ENCODE measurements around the gene HERC6.

The HERC6 gene

GRCh38 chr4:88467392-88467791 is 88.7 kb downstream of the HERC6 start:
- no peaks in the 10 kb centered on the region for H3K4me1 ChIP-seq (ENCODE audit: low read length)
- no peak overlapping the region for H3K27ac ChIP-seq (ENCODE audit: low read length)
- H3K36me3 ChIP-seq (replicated peaks; ENCODE audit: insufficient read depth, low read length): no peaks in the 10 kb centered on the region; the same call in 1 of the 2 replicates
- no peak for DNase-seq
- no peaks in the 10 kb centered on the region for H4K20me1 ChIP-seq (ENCODE audit: insufficient read depth, low read length)
- H3K4me3 ChIP-seq (ENCODE audit: low read length): no peak overlapping the region
- TF ChIP-seq EZH2 (optimal IDR thresholded peaks at IDR 0.05; ENCODE audit: low read depth, low read length) (no peak), CTCF (IDR thresholded peaks at IDR 0.05; ENCODE audit: low read length) (no peak), EZH2phosphoT487 (IDR thresholded peaks at IDR 0.05; ENCODE audit: low read length) (no peak)
- H3K9me2 ChIP-seq (replicated peaks; ENCODE audit: insufficient read depth, low read length): no peaks in the 10 kb centered on the region
- no peaks in the 10 kb centered on the region for H3K9me3 ChIP-seq (replicated peaks; ENCODE audit: insufficient read depth, low read length)
- no peaks in the 10 kb centered on the region for H3K79me2 ChIP-seq (ENCODE audit: low read length)
- no peak overlapping the region for H2AFZ ChIP-seq (ENCODE audit: low read length)
- H3F3A ChIP-seq (ENCODE audit: insufficient read depth, low read length): no peaks in the 10 kb centered on the region
- H3K4me2 ChIP-seq (ENCODE audit: low read depth, low read length): no peak overlapping the region
- no peak overlapping the region for H3K9ac ChIP-seq (ENCODE audit: low read length)
- H3K27me3 ChIP-seq (replicated peaks; ENCODE audit: insufficient read depth, low read length): no peaks in the 10 kb centered on the region

GRCh38 chr4:88477229-88477860 is 98.7 kb downstream of the HERC6 start:
- Histone ChIP-seq H3K27me3 (replicated peaks; ENCODE audit: insufficient read depth, low read length) (no peaks in the 10 kb centered on the region), H3K4me3 (ENCODE audit: low read length) (no peak overlapping the region), H3K9me2 (replicated peaks; ENCODE audit: insufficient read depth, low read length) (no peaks in the 10 kb centered on the region), H3K27ac (ENCODE audit: low read length) (no peak overlapping the region), H3K9ac (ENCODE audit: low read length) (no peak overlapping the region), H3F3A (ENCODE audit: insufficient read depth, low read length) (no peaks in the 10 kb centered on the region), H2AFZ (ENCODE audit: low read length) (no peak overlapping the region), H3K36me3 (replicated peaks; ENCODE audit: insufficient read depth, low read length) (no peaks in the 10 kb centered on the region; the same call in 1 of the 2 replicates), H4K20me1 (ENCODE audit: insufficient read depth, low read length) (no peaks in the 10 kb centered on the region), H3K4me2 (ENCODE audit: low read depth, low read length) (no peak overlapping the region), H3K4me1 (ENCODE audit: low read length) (no peaks in the 10 kb centered on the region), H3K9me3 (replicated peaks; ENCODE audit: insufficient read depth, low read length) (no peaks in the 10 kb centered on the region), H3K79me2 (ENCODE audit: low read length) (no peaks in the 10 kb centered on the region)
- DNase-seq: no peak
- TF ChIP-seq EZH2 (optimal IDR thresholded peaks at IDR 0.05; ENCODE audit: low read depth, low read length): no peak
- no peak for TF ChIP-seq CTCF (IDR thresholded peaks at IDR 0.05; ENCODE audit: low read length)
- TF ChIP-seq EZH2phosphoT487 (IDR thresholded peaks at IDR 0.05; ENCODE audit: low read length): no peak

- no peaks in the 10 kb centered on the region for H3K9me3 ChIP-seq (replicated peaks; ENCODE audit: insufficient read depth, low read length)
- H3K27me3 ChIP-seq (replicated peaks; ENCODE audit: insufficient read depth, low read length): no peaks in the 10 kb centered on the region
- no peak overlapping the region for H3K9ac ChIP-seq (ENCODE audit: low read length)
- DNase-seq: no peak
- no peaks in the 10 kb centered on the region for H3K9me2 ChIP-seq (replicated peaks; ENCODE audit: insufficient read depth, low read length)
- TF ChIP-seq EZH2 (optimal IDR thresholded peaks at IDR 0.05; ENCODE audit: low read depth, low read length): no peak
- no peak for TF ChIP-seq EZH2phosphoT487 (IDR thresholded peaks at IDR 0.05; ENCODE audit: low read length)
- no peak for TF ChIP-seq CTCF (IDR thresholded peaks at IDR 0.05; ENCODE audit: low read length)
- no peaks in the 10 kb centered on the region for H4K20me1 ChIP-seq (ENCODE audit: insufficient read depth, low read length)
- no peaks in the 10 kb centered on the region for H3F3A ChIP-seq (ENCODE audit: insufficient read depth, low read length)
- H2AFZ ChIP-seq (ENCODE audit: low read length): no peak overlapping the region
- H3K4me2 ChIP-seq (ENCODE audit: low read depth, low read length): no peak overlapping the region
- no peak overlapping the region for H3K27ac ChIP-seq (ENCODE audit: low read length)
- H3K36me3 ChIP-seq (replicated peaks; ENCODE audit: insufficient read depth, low read length): no peaks in the 10 kb centered on the region; the same call in 1 of the 2 replicates
- H3K4me1 ChIP-seq (ENCODE audit: low read length): no peaks in the 10 kb centered on the region
- no peaks in the 10 kb centered on the region for H3K79me2 ChIP-seq (ENCODE audit: low read length)
- H3K4me3 ChIP-seq (ENCODE audit: low read length): no peak overlapping the region
Measured at GRCh38 chr4:88478247-88478646, 99.6 kb downstream of the HERC6 start.

Measured in MM.1S (cell line).